ENCODE data around the gene EMD.

The EMD gene

DNA sequence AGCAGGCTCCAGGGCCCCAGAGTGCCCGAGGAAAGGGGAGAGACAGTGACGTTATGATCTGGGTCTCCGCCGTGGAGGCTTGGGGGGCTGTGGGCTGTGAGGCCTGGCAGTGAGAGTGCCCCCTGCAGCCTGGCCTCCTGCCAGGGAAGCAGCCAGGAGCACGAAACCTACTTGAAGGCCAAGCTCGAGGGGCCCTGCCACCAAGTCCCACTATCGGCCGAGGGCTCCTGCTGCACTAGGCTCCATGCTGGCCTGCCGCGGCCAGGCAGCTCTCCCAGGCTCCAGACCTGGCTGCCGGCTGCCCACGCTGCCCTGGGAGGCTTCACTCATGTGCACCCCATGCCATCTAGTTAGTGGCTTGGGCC lies 23.3 kb upstream of the EMD start:
- DNase-seq = no peak

DNA sequence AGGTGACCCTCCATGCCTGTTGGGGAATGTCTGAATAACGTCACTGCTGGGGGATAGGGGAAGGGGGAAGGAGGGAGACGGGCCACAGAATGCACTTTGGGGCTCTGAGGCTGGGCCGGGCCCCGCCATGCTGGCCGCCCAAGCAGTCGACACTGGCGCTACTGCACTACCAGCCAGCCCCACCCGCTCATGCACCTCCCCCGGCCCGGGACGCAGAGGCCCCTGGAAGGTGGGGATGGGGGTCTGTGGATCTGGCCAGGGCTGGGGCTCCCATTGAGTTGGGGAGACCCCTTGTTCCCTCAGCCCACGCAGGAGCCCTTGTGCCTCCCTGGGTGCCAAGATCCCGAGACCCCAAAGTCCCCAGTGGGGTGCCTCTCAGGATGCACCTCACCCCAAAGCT lies 22.5 kb upstream of the EMD start:
- no peak for DNase-seq

DNA sequence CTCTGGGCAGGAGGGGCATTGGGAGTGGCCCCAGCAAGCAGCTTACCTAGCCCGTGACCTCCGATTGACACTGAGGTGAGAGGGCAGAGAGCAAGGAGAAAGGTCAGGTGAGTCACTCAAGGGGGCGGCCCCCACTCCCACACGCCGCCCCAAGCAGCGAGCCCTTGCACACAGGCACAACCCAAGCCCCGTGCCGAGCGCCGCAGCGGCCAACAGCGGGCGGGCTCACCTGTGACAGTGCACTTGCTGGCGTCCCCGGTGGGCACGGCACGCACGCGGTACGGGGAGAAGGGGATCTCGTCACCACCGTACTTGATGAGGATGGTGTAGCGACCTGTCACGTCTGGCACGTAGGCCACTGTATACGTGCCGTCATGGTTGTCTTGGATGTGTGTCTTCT lies 21.9 kb upstream of the EMD start:
- no peak for DNase-seq

DNA sequence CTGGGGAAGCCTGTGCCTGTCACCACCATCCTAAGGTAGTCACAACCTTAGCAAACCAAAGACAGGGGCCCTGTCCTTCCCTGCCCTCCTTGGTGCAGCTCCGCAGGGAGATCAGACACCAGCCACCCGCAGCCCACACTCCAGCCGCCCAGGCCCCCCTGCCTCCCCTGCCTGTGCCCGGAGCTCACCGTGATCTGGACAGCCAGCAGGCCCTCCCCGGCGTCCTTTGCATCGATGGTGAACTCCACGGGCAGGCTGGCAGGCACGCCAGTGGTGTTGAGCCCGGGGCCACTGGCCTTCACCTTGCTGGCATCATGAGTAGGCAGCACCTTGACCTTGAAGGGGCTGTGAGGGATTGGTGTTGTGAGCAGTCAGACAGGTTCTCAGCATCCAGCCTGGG lies 21.1 kb upstream of the EMD start:
- no peak for DNase-seq

DNA sequence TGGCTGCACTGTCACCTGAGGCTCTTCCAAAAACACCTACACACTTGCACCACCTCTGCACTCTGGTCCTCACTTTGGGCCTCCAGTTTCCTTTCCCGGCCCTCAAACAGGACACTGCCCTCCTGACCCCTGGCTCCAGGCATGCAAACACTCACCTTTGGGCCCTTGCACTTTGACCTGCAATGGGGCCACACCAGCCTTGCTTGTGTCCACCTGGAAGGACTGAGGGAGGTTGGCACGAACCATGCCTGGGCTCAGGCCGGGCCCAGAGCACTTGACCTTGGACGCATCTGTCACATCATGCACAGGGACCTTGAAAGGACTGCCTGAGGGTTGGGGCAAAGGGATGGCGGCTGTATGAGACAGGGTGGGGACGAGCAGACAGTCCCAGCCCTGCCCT lies 20.3 kb upstream of the EMD start:
- no peak for DNase-seq

DNA sequence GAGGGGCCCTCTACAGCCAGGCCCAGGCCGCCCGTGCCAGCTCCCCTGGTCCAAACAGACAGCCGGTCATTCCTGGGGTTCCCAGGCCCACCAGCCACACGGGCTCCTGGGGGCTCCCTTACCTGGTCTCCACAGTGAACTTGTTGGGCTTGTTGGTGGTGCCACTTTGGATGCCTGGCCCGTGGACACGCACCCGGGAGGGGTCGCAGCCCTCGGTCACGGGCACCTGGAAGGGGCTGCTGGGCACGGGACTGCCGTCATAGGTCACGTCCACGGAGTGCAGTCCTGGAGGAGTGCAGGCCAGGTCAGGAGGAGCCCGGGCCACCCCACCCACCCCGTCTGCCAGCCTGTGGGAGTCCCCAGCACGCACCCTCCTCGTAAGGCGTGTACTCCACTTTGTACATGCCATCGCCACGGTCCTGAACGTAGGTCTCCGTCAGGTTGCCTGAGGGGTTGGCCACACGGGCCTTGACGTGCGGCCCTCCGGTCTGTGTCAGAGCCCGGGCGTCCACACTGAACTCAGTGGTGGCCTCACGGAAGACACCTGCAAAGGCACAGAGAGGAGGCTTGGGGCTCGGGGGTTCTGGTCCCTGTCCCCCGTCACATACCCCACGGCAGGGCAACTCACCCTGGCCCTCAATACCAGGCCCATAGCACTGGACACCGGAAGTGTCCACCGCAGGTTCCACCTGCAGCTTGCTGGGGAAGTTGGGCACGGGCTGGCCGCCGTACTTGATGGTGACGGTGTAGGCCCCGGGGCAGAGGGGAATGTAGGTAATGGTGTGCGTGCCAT lies 19.5 kb upstream of the EMD start:
- DNase-seq = no peak

DNA sequence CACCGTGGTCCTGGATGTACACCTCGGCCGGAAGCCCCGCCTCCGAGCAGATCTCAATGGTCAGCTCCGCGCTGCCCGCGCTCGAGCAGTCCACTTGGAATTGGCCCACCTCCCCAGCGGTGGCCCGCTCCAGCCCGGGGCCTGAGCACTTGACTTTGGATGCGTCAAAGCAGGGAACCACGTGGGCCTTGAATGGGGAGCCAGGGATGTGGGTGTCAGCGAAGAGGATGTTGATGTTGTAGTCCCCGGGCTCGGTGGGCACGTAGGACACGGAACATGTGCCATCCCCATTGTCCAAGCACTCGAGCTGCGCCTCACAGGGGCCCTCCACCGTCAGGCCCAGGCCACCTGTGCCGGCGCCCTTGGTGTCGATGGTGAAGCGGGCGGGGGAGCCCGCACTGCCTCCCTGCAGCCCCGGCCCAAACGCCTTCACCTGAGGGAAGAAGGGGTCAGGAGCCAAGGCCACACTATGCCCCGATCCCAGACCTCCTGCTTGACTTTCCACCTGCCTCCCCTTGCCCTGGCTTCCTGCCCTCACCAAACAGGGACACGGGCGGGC lies 18.9 kb upstream of the EMD start:
- DNase-seq = no peak

DNA sequence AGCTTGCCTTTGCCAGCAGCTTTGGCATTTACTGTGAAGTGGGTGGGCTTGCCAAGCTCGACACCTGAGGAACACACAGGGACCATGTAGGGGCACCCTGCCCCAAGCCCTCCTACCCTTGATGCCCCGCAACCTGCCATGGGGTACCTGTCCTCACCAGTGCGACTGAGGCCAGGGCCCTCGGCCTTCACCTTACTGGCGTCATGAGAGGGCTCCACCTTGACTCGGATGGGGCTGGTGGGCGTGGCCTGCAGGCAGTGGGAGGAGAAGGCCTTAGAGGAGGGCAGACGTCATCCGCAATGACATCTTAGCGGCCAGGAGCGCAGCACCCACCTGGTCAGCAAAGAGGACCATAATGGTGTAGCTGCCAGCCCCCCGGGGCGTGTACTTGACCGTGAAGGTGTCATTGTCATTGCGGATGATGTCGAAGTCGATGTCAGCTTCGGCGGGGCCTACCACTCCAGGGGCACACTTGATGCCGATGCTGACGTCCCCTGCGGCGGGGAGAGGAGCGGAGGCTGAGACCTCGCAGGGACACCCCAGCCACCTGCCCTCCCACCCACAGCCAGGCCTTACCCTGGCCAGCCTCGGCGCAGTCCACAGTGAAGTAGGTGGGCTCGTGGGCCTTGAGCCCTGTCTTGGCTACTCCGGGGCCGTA lies 16.9 kb upstream of the EMD start:
- DNase-seq = no peak

DNA sequence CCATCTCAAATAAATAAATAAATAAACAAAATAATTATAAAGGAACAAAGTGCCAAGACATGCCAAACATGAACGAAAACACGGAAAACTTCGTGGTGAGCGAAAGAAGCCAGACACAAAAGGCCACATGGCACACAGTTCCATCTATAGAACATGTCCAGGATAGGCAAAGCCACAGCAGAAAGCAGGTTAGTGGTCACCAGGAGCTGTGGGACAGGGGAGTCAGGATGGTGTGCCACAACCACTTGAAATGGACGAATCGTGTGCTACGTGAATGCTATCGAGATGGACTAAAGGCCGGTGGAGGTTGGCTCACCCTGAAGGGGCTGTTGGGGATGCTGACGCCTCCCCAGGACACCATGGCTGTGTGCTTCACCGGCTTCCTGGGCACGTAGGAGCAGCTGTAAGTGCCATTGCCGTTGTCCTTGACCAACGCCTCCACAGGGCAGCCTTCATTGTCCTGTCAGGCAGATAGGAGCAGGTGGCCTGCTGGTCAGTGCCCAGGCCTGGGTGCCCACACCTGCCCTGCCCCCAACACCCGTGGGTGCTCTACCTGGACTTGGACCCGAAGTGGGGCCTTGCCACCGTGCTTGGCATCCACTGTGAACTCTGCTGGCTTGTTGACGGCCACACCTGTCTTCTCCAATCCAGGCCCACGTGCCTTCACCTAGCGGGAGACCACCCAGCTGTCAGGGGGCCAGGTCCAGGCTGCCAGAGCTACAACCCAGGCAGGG lies 15.2 kb upstream of the EMD start:
- DNase-seq = no peak

DNA sequence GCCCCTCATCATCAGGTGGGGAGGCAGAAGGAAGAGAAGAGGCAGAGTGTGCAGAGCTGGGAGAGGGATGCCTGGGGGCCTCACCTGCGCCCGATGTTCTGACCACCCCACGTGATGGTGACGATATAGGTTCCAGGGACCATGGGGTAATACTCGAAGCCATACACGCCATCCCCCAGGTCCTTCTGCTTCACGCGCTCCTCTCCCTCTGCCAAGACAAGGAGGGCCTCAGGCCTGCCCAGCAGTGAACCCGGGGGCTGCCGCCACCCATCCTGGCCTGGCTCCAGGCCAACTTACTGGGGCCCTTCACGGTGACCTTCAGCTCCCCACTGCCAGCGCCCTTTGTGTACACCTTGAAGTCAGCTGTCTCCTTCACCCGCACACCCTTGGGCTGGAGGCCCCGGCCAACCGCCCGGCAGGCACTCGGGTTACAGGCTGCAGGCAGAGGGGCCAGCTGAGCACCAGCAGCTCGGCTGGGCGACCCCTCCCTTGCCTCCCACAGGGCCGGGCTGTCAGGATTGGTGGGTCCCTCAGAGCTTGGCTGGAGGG lies 14.0 kb upstream of the EMD start:
- no peak for DNase-seq

DNA sequence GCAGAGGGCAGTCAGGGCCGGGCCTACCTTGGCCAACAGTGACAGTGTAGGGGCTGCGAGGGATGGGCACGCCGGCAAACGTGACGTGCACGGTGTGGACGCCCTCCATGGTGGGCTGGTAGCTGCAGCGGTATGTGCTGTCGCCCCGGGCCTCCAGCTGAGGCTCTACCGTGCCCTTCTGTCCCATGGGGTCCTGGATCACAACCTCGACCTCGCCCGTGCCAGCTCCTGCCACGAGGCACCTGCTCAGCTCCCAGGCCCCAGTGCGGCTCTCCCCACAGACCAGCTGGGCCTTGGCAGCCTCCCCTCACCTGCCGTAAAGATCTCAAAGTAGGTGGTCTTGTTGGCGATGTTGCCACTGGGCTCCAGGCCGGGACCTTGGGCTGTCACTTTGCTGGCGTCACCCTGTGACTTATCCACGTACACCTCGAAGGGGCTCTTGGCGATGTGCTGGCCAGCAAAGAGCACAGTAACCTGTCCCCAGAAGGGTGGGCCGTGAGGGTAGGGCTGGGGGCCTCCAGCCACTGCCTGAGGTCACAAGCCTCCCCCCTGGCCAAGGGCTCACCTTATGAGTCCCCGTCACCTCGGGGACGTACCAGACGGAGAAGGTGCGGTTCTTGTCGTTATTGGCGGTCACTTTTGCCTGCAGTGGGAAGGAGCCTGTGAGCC lies 13.0 kb upstream of the EMD start:
- no peak for DNase-seq

DNA sequence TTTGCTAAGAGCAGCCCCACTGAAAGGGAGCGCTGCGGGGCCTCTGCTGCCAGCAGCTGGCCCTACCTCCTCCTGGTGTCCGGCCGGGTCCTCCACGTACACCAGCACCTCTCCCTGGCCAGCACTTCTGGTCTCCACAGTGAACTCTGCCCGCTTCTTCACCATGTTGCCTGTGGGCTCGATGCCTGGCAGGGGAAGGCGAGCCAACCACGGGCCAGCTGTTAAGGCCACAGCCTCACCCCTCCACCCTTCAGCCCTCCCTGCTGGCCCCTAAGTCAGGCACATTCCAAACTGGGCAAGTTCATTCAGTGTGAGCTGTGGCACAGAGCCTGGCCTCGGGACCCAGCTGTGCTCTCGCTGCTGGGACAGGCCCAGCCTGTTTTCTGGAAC lies 12.4 kb upstream of the EMD start:
- no peak for DNase-seq

DNA sequence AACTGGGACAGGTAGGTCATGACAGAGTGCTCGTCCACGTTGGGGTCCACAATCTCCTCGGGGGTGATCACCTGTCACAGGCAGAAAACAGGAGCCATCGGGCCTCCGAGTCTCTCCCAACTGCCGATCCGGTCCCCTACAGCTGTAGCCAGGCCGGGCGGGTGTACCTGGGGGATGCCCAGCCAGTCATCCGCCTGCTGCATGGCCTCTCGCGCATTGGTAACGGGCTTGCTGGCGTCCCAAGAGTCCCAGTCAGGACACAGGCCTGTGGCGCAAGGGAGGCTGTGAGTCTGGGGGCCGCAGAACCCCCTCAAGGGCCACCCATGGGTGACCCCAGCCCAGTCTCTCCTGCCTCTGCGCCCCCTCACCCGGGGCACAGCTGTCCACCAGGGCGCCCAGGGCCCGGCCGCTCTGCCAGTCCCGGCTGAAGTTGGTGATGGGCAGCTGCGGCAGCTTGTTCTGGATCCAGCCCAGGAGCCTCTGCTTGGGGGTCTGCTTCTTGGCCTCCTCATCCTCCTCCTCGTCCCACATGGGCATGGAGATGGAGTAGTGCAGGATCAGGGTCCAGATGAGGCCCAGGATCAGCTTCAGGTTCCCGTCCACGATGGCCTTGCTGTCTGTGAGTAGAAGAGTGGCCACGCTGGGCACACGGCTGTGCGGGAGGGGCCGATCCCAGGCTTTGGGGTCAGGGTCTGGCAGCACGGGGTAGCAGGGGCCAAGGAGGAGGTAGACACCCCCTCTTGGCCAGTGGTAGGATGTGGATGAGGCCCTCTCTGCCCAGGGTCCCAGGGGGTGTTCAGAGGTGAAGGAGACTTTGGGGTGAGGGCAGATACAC lies 11.4 kb upstream of the EMD start:
- DNase-seq = no peak

DNA sequence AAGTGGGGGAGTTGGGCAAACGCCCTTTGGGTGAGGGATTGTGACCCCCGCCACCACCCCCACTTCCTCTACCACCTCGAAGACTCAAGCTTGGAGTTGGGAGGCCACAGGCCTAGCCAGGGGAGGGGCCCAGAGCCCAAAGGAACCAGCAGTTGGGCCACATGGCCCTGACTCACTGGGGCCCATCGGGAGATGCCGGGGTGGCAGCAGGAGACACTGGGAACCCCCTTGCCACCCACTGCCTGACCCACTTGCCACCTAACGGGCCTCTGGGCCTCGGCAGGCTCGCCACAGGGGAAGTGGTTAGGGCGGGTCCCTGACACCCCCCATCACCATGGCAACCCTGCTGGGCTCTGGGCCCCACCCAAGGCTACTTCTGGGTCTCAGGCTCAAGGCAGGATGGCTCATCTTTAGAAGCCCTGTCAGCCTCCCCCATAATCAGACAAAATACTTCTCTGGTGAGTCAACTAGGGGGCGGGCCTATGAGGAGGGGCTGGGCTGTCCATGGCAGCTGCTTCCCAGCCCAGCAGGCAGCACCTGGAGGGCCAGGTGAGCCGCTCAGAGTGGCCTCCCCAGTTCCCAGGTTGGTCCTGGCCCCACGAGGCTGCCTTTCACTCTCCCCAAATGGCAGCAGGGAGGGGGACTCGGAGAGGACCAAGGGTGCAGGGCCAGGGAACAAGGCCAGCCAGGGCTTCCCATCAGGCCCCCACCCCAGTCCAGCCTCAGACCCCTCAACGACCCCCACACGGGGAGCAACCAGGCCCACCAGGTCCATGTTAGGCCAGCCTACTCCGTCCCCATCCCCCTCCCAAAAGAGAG lies 10.3 kb upstream of the EMD start:
- DNase-seq = peak; percentile 89

DNA sequence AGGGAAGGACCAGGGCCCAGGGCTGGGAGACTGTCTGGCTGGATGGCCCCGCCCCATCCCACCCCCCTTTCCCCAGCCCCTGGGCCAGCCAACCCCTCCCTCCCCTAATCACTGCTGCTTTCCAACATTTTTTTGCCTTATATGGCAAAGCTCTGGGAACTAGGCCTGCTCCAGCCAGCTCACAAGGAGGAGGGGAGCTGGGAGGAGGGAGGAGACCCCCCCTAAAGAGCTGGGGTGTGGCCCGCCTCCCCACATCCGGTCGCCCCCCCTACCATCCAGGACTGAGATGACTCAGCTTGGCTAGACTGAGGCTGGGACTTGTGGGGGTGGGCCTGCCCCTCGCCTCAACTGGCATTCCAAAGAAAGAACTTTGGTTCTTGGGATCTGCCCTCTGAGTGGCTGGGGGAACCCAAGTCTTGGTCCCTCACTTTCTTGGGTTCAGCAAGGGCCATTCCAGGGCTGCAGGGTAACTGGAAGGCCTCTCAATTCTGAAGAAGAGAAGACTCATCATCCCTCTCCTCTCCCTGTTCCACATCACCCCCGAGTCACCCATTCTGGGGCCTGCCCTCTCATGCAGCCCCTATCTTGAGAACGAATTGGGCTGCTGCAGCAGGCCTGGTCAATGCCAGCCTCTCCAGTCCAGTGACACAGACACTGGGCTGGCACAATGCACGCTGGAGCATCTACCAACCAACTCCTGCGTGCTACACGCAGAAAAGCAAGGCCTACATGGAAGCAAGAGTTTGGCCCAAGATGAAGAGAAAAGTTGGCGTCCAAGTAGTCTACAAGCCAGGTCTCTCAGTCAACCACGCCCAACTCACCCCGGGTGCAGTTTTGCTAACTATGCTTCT lies 9.4 kb upstream of the EMD start:
- peak; percentile 52 for DNase-seq

DNA sequence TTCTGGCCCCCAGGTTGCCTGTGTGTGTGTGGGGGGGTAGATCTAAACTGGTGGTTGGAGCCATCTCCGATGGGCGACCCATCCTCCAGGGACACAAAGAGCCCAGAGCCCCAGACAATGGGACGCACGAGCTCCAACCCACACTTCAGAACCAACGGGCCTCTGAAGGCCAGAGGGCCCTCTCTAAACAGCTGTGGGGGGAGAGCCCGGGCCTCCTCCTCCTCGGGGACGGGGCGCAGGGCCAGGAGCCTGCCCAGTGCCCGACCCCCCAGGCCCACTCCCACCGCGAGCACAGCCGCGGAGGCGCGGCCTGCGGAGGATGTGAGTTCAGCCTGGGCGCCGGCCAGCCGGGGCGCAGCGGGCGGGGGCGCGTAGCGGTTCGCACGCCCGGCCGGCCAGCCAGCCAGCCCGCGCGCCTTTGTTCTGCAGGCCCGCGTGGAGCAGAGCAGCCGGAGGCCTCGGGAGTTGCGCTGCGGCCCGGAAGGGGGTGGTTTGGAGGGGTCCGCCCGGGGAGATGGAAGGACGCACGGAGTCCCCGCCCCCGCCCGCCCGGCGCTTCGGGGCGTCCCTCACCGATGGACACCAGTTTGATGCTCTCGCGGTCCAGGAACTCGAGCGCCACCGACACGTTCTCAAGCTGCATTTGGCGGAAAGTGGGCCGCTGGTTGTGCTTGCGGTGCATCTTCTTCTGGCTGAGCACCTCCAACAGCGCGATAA lies 8.6 kb upstream of the EMD start:
- DNase-seq = peak; percentile 66

DNA sequence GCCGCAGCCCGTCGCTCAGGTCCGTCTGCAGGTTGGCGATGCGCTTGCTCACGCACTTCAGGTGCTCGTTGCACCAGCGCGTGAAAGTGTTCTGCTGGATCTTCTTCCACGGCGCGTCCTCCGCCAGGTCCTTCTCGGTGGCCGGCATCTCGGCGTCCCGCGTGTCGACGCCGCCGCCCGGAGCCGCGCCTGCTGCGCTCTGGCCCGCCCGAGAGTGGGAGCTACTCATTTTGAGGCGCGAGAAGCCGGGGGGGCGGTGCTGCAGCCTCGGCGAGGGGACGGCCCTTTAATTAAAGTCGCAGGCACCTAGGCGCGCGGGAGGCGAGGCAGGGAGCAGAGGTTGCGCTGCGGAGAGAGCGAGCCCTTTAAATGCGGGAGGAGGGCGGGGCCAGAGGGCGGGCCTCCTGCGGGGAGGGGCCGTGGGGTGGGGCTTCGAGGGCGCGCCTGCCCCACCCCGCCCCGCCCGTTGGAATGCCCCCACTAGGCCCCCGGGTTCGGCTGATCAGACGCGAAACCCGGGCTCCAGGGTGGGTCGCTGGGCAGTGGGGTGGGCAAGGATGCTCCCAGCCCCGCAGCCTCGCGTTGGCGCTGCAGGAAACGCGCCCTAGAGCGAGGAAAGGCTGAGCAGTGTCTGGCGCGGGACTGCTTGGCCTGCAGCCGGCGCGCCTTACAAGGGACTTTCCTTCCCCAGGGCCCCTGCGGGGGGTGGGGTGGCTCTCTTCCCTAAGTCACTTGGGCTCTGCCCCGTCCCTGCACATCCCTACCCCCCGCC lies 7.9 kb upstream of the EMD start:
- DNase-seq = peak; percentile 92

DNA sequence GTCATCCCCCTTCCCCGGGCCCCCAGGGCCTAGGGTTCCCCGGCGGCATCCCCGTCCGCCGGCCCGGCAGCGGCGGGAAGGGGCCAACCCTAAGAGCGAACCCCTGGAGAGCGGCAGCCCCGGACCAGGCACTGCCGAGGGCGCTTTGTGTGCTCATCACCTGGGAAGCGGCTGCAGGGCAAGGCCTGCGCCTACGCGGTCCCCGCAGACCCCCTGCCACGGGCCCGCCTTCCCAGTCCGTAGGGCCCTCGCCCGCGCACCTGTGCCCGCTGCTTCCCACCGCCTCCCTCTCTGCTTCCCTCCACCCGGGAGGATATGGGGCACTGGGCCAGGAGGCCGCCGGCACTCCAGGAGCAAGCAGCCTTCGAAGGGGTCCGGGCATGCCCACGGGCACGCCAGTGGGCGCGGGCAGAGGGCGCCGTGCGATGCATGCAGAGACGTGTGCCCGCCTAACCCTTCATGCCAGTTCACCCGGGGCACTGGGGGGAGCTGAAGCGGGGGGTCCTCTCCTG lies 7.2 kb upstream of the EMD start:
- peak; percentile 53 for DNase-seq
